Activated B cell treated with CpG ODN at 0.5 μM for 24 hours (primary cell): Measurements from ENCODE around the gene ASXL3. TPM values are rescaled to one million over a fixed set of nuclear protein-coding genes. Genes with fewer than 3 reads are reported as not detected.

Experiments
- ATAC-seq: fragments of 200-7000 bp; cut with Tn5 transposase; one replicate; pipeline ENCODE4 v1.10.0; 2021; ENCODE audit warnings: low read depth, mild to moderate bottlenecking, moderate library complexity
- CTCF ChIA-PET: fragments of 350-600 bp; sonication (Branson Sonifier 250); formaldehyde crosslinking; loops from one replicate; lab custom pipeline; 2021; ENCODE audit warnings: antibody characterized with exemption; lab: Charles Lee
- POLR2A ChIA-PET: fragments of 350-600 bp; sonication (Branson Sonifier 250); formaldehyde crosslinking; loops from one replicate; lab custom pipeline; 2021; ENCODE audit warnings: antibody characterized with exemption; lab: Charles Lee
- DNase-seq: peaks from one replicate; pipeline ENCODE4 v3.0.0; 2022
- H3K27ac Mint-ChIP-seq: one replicate; pipeline ENCODE4 v1.8.0; 2020; ENCODE audit warnings: mixed read lengths
- H3K27me3 Mint-ChIP-seq: one replicate; pipeline ENCODE4 v1.8.0; 2021; ENCODE audit warnings: mixed read lengths
- H3K36me3 Mint-ChIP-seq: one replicate; pipeline ENCODE4 v1.8.0; 2021; ENCODE audit warnings: low read depth, mixed read lengths
- H3K4me1 Mint-ChIP-seq: one replicate; pipeline ENCODE4 v1.8.0; 2021; ENCODE audit warnings: mixed read lengths
- H3K4me3 Mint-ChIP-seq: one replicate; pipeline ENCODE4 v1.8.0; 2020; ENCODE audit warnings: mild to moderate bottlenecking, mixed read lengths
- H3K9me3 Mint-ChIP-seq: one replicate; pipeline ENCODE4 v1.8.0; 2020; ENCODE audit warnings: mixed read lengths
- CTCF ChIP-seq: fragments of 200-600 bp; IDR thresholded peaks from one replicate; pipeline ENCODE4 v1.8.0; 2022; ENCODE audit warnings: antibody characterized with exemption, mild to moderate bottlenecking
- intact Hi-C: fragments of 100-400 bp; cut with micrococcal nuclease; formaldehyde crosslinking; loops from one replicate; pipeline ENCODE4 v1.15.1; 2024
- total RNA-seq: library from RNA; stranded (reverse); gene quantifications from 2 replicates; pipeline ENCODE4 v1.2.3, GENCODE V29; 2022

ASXL3 gene
- total RNA-seq, 1 donor from 2014 or later: not detected

- H3K36me3 Mint-ChIP-seq: no peaks in the 10 kb centered on the region
These were observed 15.3 kb upstream of the ASXL3 start for GRCh38 chr18:33562741-33563140.

GRCh38 chr18:33567705-33568104, 10.3 kb upstream of the ASXL3 start:
- Mint-ChIP-seq H3K36me3 (no peaks in the 10 kb centered on the region), H3K27me3 (no peaks in the 10 kb centered on the region), H3K4me3 (no peak overlapping the region), H3K27ac (no peak overlapping the region), H3K4me1 (no peaks in the 10 kb centered on the region), H3K9me3 (peaks cover 6% of the 10 kb centered on the region)
- DNase-seq: no peak
- ChIA-PET POLR2A (no interaction called here), CTCF (no interaction called here)
- intact Hi-C loops: no loop called here
- no peak for TF ChIP-seq CTCF
- no peak for ATAC-seq

More at GRCh38 chr18:33562741-33563140, 15.3 kb upstream of the ASXL3 start:
- DNase-seq: no peak
- no peak overlapping the region for H3K27ac Mint-ChIP-seq
- H3K27me3 Mint-ChIP-seq: no peaks in the 10 kb centered on the region
- H3K4me1 Mint-ChIP-seq: no peaks in the 10 kb centered on the region
- ChIA-PET POLR2A (no interaction called here), CTCF (no interaction called here)
- ATAC-seq: no peak
- no peak for TF ChIP-seq CTCF
- intact Hi-C loops: no loop called here
- H3K9me3 Mint-ChIP-seq: peaks cover 4% of the 10 kb centered on the region
- H3K4me3 Mint-ChIP-seq: no peak overlapping the region

GRCh38 chr18:33571998-33572787, 5.8 kb upstream of the ASXL3 start:
- POLR2A ChIA-PET: no interaction called here
- CTCF ChIA-PET: no interaction called here
- peaks cover 6% of the 10 kb centered on the region for H3K9me3 Mint-ChIP-seq
- no peak for DNase-seq
- H3K4me1 Mint-ChIP-seq: no peaks in the 10 kb centered on the region
- no peak for TF ChIP-seq CTCF
- H3K36me3 Mint-ChIP-seq: no peaks in the 10 kb centered on the region
- intact Hi-C loops: no loop called here
- H3K4me3 Mint-ChIP-seq: no peak overlapping the region
- H3K27me3 Mint-ChIP-seq: peaks cover 11% of the 10 kb centered on the region
- no peak overlapping the region for H3K27ac Mint-ChIP-seq
- no peak for ATAC-seq

GRCh38 chr18:33573193-33573592, 4.8 kb upstream of the ASXL3 start:
- no peaks in the 10 kb centered on the region for H3K36me3 Mint-ChIP-seq
- no peak for TF ChIP-seq CTCF
- H3K4me1 Mint-ChIP-seq: peaks cover 6% of the 10 kb centered on the region
- ChIA-PET POLR2A (no interaction called here), CTCF (no interaction called here)
- H3K4me3 Mint-ChIP-seq: no peak overlapping the region
- peaks cover 2% of the 10 kb centered on the region for H3K9me3 Mint-ChIP-seq
- intact Hi-C loops: no loop called here
- peaks cover 16% of the 10 kb centered on the region for H3K27me3 Mint-ChIP-seq
- no peak for ATAC-seq
- DNase-seq: no peak
- no peak overlapping the region for H3K27ac Mint-ChIP-seq

DNA sequence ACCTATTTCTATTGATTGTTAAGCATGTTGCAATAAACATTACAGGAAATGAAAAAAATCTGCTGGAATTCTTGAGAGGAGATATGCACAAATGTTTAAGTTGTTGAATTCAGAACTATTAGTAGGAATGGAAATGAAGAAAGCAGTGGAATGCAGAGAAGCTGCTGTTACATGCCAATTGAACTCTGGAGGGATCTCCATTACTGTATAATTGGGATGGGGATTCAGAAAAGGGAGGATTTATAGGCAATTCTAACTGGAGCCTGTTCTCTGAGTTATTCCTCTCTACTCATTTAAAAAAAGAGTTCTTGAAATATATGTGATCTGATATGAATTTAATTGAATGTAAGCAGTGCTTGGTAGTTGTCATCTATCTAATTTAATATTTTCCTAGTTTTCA, 2.6 kb upstream of the ASXL3 start:
- H3K36me3 Mint-ChIP-seq: no peaks in the 10 kb centered on the region
- ChIA-PET POLR2A (no interaction called here), CTCF (no interaction called here)
- H3K4me3 Mint-ChIP-seq: no peak overlapping the region
- no peak overlapping the region for H3K27ac Mint-ChIP-seq
- ATAC-seq (no peak), DNase-seq (no peak)
- H3K27me3 Mint-ChIP-seq: peaks cover 18% of the 10 kb centered on the region
- H3K4me1 Mint-ChIP-seq: peaks cover 6% of the 10 kb centered on the region
- no peaks in the 10 kb centered on the region for H3K9me3 Mint-ChIP-seq
- TF ChIP-seq CTCF: no peak
- intact Hi-C loops: no loop called here
